ENCODE data around the gene HSBP1. TPM values are rescaled to one million over a fixed set of nuclear protein-coding genes. Genes with fewer than 3 reads are reported as not detected.

The HSBP1 gene
- total and polyA plus RNA-seq, 11 donors, result 20.4 to 174 (median 141) TPM

DNA sequence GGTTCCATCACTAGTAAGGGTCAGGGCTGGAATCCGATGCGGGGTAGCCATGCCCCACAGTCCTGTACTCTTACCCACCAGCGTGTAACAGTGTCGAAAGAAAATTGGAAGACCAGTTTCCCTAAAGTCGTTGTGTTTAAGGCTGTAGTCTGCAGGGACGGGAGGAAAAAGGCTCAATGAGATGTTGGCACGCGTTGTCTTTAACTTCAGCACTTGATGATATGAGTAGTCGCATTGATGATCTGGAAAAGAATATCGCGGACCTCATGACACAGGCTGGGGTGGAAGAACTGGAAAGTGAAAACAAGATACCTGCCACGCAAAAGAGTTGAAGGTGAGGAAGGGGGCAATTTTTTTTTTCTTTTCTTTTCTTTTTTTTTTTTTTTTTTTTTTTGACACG, 1.3 kb downstream of the HSBP1 start:
- H3K4me3 ChIP-seq, result peak overlapping the region in 11 of 12 donors; percentile 65 to 98 (median 84)
- intact Hi-C loops (cut with DNase I), result no loop called here
- 83 to 87% (median 84%) methylated on average over 13 of the region's 13 CpGs for WGBS, 4 donors
- H3K27me3 ChIP-seq, result no peaks in the 10 kb centered on the region
- no peaks in the 10 kb centered on the region for H3K9me3 ChIP-seq
- peaks cover 0 to 41% (median 32%) of the 10 kb centered on the region in 9 donors for H3K36me3 ChIP-seq
- peaks cover 3 to 62% (median 28%) of the 10 kb centered on the region in 12 donors for H3K4me1 ChIP-seq
- H3K27ac ChIP-seq, result no peak overlapping the region
- ATAC-seq (no peak), DNase-seq (no peak)
- TF ChIP-seq, protein P1, sequence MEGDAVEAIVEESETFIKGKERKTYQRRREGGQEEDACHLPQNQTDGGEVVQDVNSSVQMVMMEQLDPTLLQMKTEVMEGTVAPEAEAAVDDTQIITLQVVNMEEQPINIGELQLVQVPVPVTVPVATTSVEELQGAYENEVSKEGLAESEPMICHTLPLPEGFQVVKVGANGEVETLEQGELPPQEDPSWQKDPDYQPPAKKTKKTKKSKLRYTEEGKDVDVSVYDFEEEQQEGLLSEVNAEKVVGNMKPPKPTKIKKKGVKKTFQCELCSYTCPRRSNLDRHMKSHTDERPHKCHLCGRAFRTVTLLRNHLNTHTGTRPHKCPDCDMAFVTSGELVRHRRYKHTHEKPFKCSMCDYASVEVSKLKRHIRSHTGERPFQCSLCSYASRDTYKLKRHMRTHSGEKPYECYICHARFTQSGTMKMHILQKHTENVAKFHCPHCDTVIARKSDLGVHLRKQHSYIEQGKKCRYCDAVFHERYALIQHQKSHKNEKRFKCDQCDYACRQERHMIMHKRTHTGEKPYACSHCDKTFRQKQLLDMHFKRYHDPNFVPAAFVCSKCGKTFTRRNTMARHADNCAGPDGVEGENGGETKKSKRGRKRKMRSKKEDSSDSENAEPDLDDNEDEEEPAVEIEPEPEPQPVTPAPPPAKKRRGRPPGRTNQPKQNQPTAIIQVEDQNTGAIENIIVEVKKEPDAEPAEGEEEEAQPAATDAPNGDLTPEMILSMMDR (IDR thresholded peaks at IDR 0.05), result no peak

DNA sequence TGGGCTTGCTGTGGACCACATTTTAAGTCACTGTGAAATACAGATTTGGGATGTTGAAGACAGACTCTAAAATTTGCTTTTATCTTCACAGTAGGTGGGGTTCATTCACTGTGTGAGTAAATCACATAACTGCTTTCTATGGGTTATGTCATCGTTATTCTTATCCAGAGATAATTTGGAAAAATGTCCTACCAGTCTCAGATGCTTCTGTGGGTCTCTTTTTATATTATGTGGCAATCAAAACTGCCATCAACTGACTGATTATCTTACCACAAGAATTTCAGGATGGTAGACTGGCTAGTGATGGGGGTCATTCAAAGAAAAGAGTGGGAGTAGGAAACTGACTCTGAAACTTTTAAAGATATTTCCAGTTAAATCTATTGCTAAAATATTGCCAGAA, 3.1 kb downstream of the HSBP1 start:
- 50 to 65% (median 50%) methylated on average over 1 of the region's 1 CpG for WGBS, 4 donors
- no peak for TF ChIP-seq POLR2A (IDR thresholded peaks at IDR 0.05)
- TF ChIP-seq, protein P1 (IDR thresholded peaks at IDR 0.05), result no peak
- H3K27ac ChIP-seq, result no peak overlapping the region
- H3K4me1 ChIP-seq, result peaks cover 3 to 67% (median 32%) of the 10 kb centered on the region in 12 donors
- intact Hi-C loops (cut with DNase I), result no loop called here
- H3K9me3 ChIP-seq, result no peaks in the 10 kb centered on the region
- H3K4me3 ChIP-seq, result no peak overlapping the region
- ATAC-seq, result no peak
- no peak for DNase-seq
- peaks cover 0 to 41% (median 32%) of the 10 kb centered on the region in 9 donors for H3K36me3 ChIP-seq
- H3K27me3 ChIP-seq, result no peaks in the 10 kb centered on the region

DNA sequence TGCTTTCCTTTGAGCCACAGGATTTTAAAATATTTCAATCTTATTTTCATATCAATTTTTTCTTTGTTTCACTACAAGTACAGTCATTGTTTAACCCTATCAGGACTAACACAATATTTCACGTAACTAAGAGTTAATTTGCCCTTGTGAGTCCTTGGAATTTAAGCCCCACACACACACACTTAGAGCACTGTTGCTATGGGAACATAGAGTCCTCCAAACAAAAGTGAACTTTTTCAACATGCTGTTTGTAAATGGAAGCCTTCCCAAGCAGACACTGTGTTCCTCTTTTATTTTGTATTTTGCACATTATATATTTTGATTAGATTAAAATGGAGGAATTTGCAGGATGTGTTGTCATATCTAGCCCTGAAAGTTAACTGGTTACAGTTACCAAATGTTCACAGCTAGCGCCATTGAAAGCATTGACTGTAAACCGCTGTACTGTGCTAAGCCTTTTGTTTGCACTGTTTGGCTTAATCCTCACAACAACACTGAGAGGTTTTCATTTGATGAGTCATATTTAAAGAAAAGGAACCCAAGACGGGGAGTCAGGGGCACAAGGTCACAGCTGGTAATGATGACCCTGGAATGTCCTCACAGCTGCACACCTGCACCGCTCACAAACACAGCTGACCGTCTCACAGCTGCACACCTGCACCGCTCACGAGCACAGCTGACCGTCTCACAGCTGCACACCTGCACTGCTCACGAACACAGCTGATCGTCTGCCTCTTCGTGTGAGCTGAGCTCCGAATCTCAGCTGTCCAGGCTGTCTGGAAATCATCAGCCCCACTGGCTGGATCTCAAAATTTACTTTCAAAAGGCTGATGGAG, 6.3 kb downstream of the HSBP1 start:
- 29 to 45% (median 34%) methylated on average over 13 of the region's 13 CpGs for WGBS, 4 donors
- H3K4me1 ChIP-seq, result peaks cover under 1 to 53% (median 25%) of the 10 kb centered on the region in 12 donors

DNA sequence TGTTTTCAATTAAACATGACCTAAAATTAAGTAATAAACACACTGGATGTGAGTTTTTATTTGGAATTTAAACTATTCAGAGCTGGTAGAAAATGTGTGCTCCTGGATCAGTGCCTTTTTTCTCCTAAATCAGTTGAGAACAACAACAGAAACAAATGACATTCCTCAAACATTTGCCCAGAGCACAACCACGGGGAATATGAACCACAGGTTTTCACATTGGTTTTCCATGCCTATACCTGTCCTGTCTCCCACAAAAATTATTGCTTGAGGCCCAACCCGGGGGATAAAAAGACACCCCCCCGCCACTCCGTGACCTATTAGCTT, 6.8 kb downstream of the HSBP1 start:
- intact Hi-C loops (cut with DNase I), result no loop called here
- 76 to 81% (median 79%) methylated on average over 4 of the region's 4 CpGs for WGBS, 4 donors
- TF ChIP-seq POLR2A (IDR thresholded peaks at IDR 0.05), result no peak
- TF ChIP-seq, protein P1 (IDR thresholded peaks at IDR 0.05), result no peak
- Histone ChIP-seq H3K27ac (peak overlapping the region in 6 of 12 donors; percentile 20 to 44 (median 39)), H3K36me3 (peaks cover 0 to 36% (median 32%) of the 10 kb centered on the region in 9 donors), H3K9me3 (no peaks in the 10 kb centered on the region), H3K27me3 (no peaks in the 10 kb centered on the region), H3K4me3 (no peak overlapping the region), H3K4me1 (peaks cover 0 to 47% (median 20%) of the 10 kb centered on the region in 12 donors)
- DNase-seq (no peak), ATAC-seq (no peak)

More for the DNA sequence above, 6.3 kb downstream of the HSBP1 start:
- H3K36me3 ChIP-seq, result peaks cover 0 to 41% (median 32%) of the 10 kb centered on the region in 9 donors
- H3K27ac ChIP-seq, result peak overlapping the region in 7 of 12 donors; percentile 19 to 44 (median 39)
- H3K9me3 ChIP-seq, result no peaks in the 10 kb centered on the region
- ATAC-seq (peak; percentile 68 to 86 (median 74)), DNase-seq (peak in 1 of 5 donors; percentile 23)
- TF ChIP-seq, protein P1 (IDR thresholded peaks at IDR 0.05), result no peak
- TF ChIP-seq POLR2A (IDR thresholded peaks at IDR 0.05), result no peak
- peak overlapping the region in 1 of 12 donors; percentile 24 for H3K4me3 ChIP-seq
- no peaks in the 10 kb centered on the region for H3K27me3 ChIP-seq
- intact Hi-C loops (cut with DNase I), result no loop called here

Data from heart left ventricle (tissue), 16 donors.